ACC112 (cell line): ENCODE data around the gene OCIAD2.

ENCODE experiments used
- H2AFZ ChIP-seq: fragments of 200-600 bp; sonication (generic); one replicate; pipeline ENCODE4 v1.6.0; 2017; ENCODE audit warnings: antibody characterized with exemption, low read length; ENCODE audit not compliant: unreplicated experiment
- H3K27ac ChIP-seq: fragments of 200-600 bp; sonication (generic); 2 replicates; pipeline ENCODE4 v1.5.1; 2014; ENCODE audit warnings: low read depth, mild to moderate bottlenecking, antibody characterized with exemption, low read length, moderate library complexity
- H3K27me3 ChIP-seq: fragments of 200-600 bp; sonication (generic); 2 replicates; pipeline ENCODE4 v1.6.1; 2014; ENCODE audit warnings: mild to moderate bottlenecking, antibody characterized with exemption, low read length, moderate library complexity, mixed read lengths; ENCODE audit not compliant: insufficient read depth
- H3K36me3 ChIP-seq: fragments of 200-600 bp; sonication (generic); 2 replicates; pipeline ENCODE4 v1.6.1; 2016; ENCODE audit warnings: mild to moderate bottlenecking, antibody characterized with exemption, low read length, moderate library complexity, mixed read lengths; ENCODE audit not compliant: insufficient read depth
- H3K4me1 ChIP-seq: fragments of 200-600 bp; sonication (generic); one replicate; pipeline ENCODE4 v1.6.1; 2016; ENCODE audit warnings: low read length, mixed read lengths; ENCODE audit not compliant: insufficient read depth, unreplicated experiment, control insufficient read depth
- H3K4me3 ChIP-seq: fragments of 200-600 bp; sonication (generic); 2 replicates; pipeline ENCODE4 v1.5.1; 2014; ENCODE audit warnings: mild to moderate bottlenecking, low read depth, low read length
- H3K79me2 ChIP-seq: fragments of 200-600 bp; sonication (generic); one replicate; pipeline ENCODE4 v1.6.0; 2016; ENCODE audit warnings: low read length; ENCODE audit not compliant: control insufficient read depth, unreplicated experiment, insufficient read depth

Gene OCIAD2, protein sequence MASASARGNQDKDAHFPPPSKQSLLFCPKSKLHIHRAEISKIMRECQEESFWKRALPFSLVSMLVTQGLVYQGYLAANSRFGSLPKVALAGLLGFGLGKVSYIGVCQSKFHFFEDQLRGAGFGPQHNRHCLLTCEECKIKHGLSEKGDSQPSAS

DNA sequence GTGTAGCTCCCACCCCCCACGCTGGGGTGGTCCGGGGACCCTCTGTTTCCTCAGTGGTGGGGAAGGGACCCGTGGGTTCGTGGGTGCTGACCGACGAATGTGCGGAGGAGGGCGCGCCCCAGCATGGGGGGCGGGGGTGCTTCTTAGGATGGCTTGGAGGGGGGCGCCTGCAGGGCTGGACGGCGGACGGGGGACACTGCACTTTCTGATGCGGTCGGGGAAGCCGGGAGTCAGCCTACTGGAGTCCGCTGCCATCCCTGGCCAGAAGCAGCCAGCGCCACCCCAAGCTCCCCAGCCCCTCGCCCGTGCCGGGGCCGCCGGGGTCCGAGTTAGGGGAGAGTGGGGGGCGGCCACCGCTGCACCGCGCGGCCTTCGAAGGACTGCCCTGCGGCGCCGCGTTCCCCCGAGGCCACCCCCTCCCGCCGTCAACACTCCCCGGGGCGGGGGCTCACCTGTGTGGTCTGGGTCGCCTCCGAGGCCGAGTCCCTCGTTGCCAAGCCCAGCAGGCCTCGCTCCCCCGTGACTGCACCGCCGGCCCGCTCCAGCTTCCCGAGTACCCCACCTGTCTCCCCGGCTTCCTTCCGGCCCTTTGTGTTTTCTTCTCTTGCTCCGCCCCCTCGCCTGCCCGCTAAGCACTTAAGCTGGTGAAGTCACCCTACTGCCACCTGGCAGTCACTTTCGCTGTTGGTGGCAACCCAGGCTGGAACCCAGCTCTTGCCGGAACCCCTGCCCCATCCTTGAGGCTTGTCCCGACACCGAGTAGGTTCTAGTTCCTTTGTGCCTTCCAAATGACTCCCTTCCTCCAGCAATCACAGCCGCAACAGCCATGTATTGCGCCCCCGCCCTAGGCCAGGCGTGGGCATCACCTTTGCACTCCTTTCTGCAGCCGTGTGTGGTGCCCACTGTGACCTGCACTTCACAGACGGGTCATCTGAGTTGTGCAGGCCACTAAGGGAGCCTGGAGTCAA is at the start of gene OCIAD2:
Gene OCIAD2 (minus strand): TSS at position 569 of the 968 bp plus-strand sequence. CDS start 2,225 bp downstream, outside the sequence.
- Histone ChIP-seq H3K27me3 (no peaks in the 10 kb centered on the region), H3K36me3 (no peaks in the 10 kb centered on the region), H3K4me3 (peak within 1 kb of the TSS; percentile 79), H2AFZ (peak within 1 kb of the TSS; percentile 85), H3K79me2 (no peaks in the 10 kb centered on the region), H3K27ac (no peak within 1 kb of the TSS), H3K4me1 (peaks cover 30% of the 10 kb centered on the region)

DNA sequence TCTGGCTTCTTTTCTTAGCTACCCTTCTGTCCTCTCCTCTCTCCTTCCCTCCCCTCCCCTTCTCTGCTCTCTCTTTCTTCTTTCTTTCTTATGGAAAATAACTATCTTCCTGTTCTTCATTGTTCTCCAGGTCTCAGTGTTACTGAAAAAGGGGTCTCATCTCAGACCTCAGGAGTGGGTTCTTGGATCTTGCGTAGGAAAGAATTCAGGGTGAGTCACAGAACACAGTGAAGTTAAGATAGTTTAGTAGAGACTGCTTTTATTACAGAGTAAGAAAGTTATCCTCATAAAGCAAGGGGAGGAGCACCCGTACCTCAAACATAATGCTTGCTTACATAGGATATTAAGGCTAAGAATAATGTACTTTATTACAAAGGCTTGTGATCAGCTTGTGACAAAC is 47.7 kb upstream of the OCIAD2 start:
- no peaks in the 10 kb centered on the region for H3K79me2 ChIP-seq
- peak overlapping the region; percentile 59 for H2AFZ ChIP-seq
- peaks cover 7% of the 10 kb centered on the region for H3K4me1 ChIP-seq
- no peaks in the 10 kb centered on the region for H3K27me3 ChIP-seq
- no peaks in the 10 kb centered on the region for H3K36me3 ChIP-seq
- no peak overlapping the region for H3K4me3 ChIP-seq
- H3K27ac ChIP-seq = no peak overlapping the region

DNA sequence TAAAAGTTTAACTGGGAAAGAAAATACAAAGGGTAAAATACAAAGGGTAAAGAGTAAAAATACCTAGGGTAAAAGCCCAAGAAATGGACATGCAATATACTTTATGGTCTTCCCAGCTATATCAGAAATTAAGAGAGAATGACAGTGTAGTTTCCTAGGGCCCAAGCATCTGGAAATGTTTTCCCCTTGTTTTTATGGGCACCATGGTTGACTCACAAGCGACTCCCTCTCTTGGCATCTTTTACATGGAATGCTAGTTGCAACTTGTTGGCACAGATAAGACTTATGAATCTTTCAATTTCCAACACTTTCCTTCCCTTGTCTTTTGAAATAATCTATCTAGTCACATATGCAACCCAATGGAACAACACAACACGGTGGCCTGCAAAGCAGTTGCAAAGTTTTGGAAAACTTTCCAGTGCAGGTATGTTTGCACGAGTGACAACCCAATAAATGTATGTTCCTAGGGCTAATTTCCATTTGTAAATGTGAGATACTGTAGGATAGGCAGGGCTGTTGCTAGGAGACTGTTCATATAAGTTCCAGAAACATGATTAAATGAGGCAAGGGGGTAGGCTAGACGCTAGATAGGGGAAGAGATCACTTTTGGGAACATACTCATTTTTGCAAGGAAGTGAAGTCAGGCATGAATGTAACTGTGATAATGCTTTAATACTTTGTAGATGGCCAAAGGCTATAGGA is 43.1 kb upstream of the OCIAD2 start:
- Histone ChIP-seq H2AFZ (no peak overlapping the region), H3K27ac (peak overlapping the region; percentile 57)

DNA sequence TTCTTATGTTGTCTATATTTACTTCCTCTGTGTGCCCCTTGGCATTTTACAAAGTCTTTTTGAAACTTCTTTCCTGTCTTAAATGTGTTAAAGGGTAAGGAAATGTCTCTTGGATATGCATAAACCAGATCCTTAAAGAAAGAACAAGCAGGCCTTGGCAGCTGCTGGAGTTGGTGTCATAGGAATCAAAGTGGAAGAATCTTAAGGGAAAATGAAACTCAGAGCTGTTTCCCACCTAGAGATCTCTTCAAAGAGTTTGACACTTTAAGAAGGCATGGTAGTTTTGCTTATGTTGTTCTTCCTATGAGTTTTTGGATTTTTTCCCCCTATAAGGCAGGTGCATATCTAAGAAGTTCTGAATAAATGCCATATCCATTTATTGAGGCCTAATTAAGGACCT is 42.5 kb upstream of the OCIAD2 start:
- no peaks in the 10 kb centered on the region for H3K27me3 ChIP-seq
- no peak overlapping the region for H3K4me3 ChIP-seq

More for the DNA sequence above, 43.1 kb upstream of the OCIAD2 start:
- Histone ChIP-seq H3K27me3 (no peaks in the 10 kb centered on the region), H3K36me3 (no peaks in the 10 kb centered on the region), H3K4me3 (no peak overlapping the region), H3K79me2 (no peaks in the 10 kb centered on the region), H3K4me1 (peaks cover 7% of the 10 kb centered on the region)

DNA sequence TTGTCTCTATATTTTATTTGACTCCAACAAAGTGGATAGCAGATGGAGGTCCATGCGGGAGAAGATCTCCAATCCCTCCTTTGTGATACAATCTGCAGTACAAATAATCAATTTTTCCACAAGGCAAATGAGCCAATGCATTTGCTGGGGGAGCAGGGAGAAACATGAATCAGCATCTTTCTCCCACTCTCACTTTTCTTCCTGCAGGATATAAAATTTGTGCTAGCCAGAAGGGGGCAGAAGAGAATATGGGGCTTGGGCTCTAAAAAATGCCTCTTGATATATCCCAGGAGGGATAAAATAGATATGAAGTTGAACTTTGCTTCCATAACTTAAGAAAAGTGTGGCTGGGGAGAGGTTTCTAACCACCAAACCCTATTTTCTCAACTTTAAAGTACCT is 41.2 kb upstream of the OCIAD2 start:
- Histone ChIP-seq H2AFZ (no peak overlapping the region), H3K27me3 (no peaks in the 10 kb centered on the region), H3K27ac (no peak overlapping the region), H3K79me2 (no peaks in the 10 kb centered on the region), H3K4me3 (no peak overlapping the region), H3K36me3 (no peaks in the 10 kb centered on the region), H3K4me1 (peaks cover 12% of the 10 kb centered on the region)

More for the DNA sequence above, 42.5 kb upstream of the OCIAD2 start:
- H3K4me1 ChIP-seq = peaks cover 11% of the 10 kb centered on the region
- no peaks in the 10 kb centered on the region for H3K36me3 ChIP-seq
- peak overlapping the region; percentile 70 for H2AFZ ChIP-seq
- no peaks in the 10 kb centered on the region for H3K79me2 ChIP-seq
- peak overlapping the region; percentile 57 for H3K27ac ChIP-seq

DNA sequence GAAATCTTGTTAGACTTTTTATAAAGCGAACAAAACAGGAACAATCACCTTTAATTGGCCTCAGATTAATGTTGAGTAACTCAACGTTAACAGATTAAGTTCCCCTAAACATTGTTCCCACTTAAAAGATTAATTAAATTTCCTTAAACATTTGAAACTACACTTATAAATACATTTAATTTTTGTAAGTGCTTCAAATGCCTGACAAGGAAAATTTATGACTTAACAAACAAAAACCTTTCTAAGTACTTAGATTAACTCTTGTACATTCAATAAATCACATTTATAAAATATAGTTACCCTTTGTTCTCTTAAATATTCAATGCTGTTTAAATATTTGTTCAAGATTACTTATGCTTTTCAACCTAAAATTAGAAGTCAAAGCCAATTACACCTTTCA is 39.4 kb upstream of the OCIAD2 start:
- H3K4me1 ChIP-seq = peaks cover 12% of the 10 kb centered on the region
- H3K36me3 ChIP-seq = no peaks in the 10 kb centered on the region
- no peaks in the 10 kb centered on the region for H3K79me2 ChIP-seq
- H3K4me3 ChIP-seq = no peak overlapping the region
- no peak overlapping the region for H2AFZ ChIP-seq
- H3K27ac ChIP-seq = no peak overlapping the region
- peaks cover 8% of the 10 kb centered on the region; the same call in 1 of the 2 replicates for H3K27me3 ChIP-seq

DNA sequence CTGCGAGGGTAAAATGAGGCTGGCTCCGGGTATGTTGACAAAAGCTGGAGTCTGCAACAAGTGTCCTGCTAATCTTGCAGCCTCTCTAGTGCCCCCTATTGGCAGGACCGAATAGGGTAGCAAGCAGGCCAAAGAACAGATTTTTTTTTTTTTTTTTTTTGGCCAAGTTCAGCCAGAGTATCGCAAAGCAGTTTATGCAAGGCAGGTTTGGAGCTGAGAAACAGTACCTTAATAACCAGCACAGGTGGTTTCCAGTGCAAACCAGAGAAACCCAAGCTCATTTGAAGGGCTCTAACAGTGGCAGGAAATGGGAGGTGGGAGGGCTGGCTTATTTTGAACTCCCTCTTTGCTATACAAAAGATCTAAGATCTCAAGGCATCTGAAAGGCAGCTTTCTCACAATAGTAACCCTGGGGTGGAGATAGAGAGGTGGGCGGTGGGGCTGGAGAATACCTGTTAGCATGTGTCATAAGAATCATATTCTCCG is 38.2 kb upstream of the OCIAD2 start:
- Histone ChIP-seq H3K4me3 (no peak overlapping the region), H3K79me2 (no peaks in the 10 kb centered on the region), H3K4me1 (peaks cover 12% of the 10 kb centered on the region), H3K36me3 (no peaks in the 10 kb centered on the region), H2AFZ (no peak overlapping the region), H3K27ac (no peak overlapping the region), H3K27me3 (peaks cover 8% of the 10 kb centered on the region; the same call in 1 of the 2 replicates)

DNA sequence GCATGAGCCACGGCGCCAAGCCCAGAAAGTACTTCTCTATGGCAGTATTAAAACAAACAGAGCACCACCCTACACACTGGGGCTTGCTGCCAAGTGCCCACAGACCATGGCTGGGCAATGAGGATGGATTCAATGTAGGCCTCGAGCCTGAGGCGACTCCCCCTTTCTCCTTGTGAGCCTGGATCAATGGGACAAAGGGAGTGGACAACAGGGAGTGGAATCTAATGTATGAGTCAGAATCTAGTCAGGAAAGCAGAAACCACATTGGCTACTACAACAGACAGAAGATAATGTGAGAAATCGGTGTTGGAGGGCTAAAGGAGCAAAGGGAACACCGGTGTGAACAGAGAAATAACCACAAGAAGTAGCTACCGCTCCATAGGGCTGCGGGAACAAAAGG is 37.7 kb upstream of the OCIAD2 start:
- peaks cover 8% of the 10 kb centered on the region; the same call in 1 of the 2 replicates for H3K27me3 ChIP-seq
- H3K36me3 ChIP-seq = no peaks in the 10 kb centered on the region
- no peaks in the 10 kb centered on the region for H3K79me2 ChIP-seq
- peaks cover 9% of the 10 kb centered on the region for H3K4me1 ChIP-seq
- H3K4me3 ChIP-seq = no peak overlapping the region
- no peak overlapping the region for H3K27ac ChIP-seq
- no peak overlapping the region for H2AFZ ChIP-seq

DNA sequence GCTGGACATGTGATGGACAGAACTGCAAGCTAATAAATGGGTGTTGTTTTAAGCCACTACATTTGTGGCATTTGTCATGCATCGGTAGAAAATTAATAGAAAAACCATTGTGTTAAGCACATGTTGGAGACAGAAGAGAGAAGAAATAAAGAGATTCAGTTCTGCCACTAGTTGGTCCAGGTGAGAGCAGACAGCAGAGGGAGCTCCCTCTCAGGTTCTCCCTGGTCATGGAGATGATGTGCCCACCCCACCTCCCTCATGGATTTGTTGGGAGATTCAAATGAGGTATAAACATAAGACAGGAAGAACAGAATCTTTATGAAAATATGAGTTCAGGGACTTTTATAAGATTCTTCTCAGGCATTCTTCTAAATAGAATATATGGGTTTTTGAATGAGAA is 36.8 kb upstream of the OCIAD2 start:
- H2AFZ ChIP-seq = no peak overlapping the region
- peaks cover 5% of the 10 kb centered on the region for H3K4me1 ChIP-seq

DNA sequence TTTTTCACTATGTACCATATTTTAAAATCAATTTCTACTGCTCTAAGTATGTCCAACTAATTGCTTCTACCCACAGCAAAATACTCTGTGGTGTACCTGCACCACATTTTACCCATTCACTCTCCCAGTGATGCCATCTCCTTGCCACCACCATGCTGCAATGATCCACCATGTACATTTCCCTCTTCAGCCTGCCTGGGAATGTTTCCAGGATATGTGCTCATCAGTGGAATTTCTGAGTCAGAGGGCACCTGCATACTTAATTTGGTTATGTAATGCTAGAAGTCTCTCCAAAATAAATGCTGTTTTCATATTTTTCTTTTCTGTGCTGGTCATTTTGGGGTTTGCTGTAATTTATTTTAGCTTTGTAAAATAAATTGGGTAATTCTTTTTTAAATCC is 33.2 kb upstream of the OCIAD2 start:
- Histone ChIP-seq H3K79me2 (no peaks in the 10 kb centered on the region), H3K27me3 (peaks cover 8% of the 10 kb centered on the region; the same call in 1 of the 2 replicates)

More for the DNA sequence above, 36.8 kb upstream of the OCIAD2 start:
- Histone ChIP-seq H3K27me3 (peaks cover 8% of the 10 kb centered on the region; the same call in 1 of the 2 replicates), H3K4me3 (no peak overlapping the region), H3K27ac (no peak overlapping the region), H3K36me3 (no peaks in the 10 kb centered on the region), H3K79me2 (no peaks in the 10 kb centered on the region)

More for the DNA sequence above, 33.2 kb upstream of the OCIAD2 start:
- H3K4me3 ChIP-seq = no peak overlapping the region
- H3K27ac ChIP-seq = no peak overlapping the region
- no peaks in the 10 kb centered on the region for H3K36me3 ChIP-seq
- H2AFZ ChIP-seq = no peak overlapping the region
- peaks cover 5% of the 10 kb centered on the region for H3K4me1 ChIP-seq
